Measurements from ENCODE around the gene TBC1D32. TPM values are rescaled to one million over a fixed set of nuclear protein-coding genes. Genes with fewer than 3 reads are reported as not detected.

Gene TBC1D32
- total RNA-seq, 1 donor from 2014 or later: 13.4 TPM

DNA sequence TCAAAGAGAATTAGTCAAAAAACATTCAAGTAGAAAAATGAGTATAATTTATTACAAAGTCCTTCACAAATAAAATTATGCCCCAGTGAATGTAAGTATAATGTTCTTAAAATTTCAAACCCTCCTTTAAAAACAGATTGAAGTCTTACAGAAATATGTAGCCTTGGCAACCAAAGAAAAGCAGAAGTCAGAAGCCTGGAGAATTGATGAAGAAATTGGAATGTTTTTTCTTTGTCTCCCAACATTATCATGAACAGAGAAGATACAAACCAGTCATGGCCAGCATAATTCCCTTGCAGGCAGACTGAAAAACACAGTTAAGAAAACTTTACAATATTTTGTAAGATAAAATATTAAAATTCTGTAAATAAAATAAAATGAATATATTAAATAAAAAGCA is 221.9 kb downstream of the TBC1D32 start:
- H3K36me3 Mint-ChIP-seq (ENCODE audit: unreplicated experiment): peaks cover 3% of the 10 kb centered on the region
- H3K9me3 Mint-ChIP-seq (ENCODE audit: unreplicated experiment): no peaks in the 10 kb centered on the region
- no peaks in the 10 kb centered on the region for H3K27me3 Mint-ChIP-seq (ENCODE audit: unreplicated experiment)
- H3K27ac Mint-ChIP-seq (ENCODE audit: unreplicated experiment): no peak overlapping the region
- DNase-seq (ENCODE audit: extremely low spot score, unreplicated experiment): no peak
- H3K4me1 Mint-ChIP-seq (ENCODE audit: unreplicated experiment): no peaks in the 10 kb centered on the region
- H3K4me3 Mint-ChIP-seq (ENCODE audit: unreplicated experiment): no peak overlapping the region
- TF ChIP-seq, protein P1, sequence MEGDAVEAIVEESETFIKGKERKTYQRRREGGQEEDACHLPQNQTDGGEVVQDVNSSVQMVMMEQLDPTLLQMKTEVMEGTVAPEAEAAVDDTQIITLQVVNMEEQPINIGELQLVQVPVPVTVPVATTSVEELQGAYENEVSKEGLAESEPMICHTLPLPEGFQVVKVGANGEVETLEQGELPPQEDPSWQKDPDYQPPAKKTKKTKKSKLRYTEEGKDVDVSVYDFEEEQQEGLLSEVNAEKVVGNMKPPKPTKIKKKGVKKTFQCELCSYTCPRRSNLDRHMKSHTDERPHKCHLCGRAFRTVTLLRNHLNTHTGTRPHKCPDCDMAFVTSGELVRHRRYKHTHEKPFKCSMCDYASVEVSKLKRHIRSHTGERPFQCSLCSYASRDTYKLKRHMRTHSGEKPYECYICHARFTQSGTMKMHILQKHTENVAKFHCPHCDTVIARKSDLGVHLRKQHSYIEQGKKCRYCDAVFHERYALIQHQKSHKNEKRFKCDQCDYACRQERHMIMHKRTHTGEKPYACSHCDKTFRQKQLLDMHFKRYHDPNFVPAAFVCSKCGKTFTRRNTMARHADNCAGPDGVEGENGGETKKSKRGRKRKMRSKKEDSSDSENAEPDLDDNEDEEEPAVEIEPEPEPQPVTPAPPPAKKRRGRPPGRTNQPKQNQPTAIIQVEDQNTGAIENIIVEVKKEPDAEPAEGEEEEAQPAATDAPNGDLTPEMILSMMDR (IDR thresholded peaks at IDR 0.05): no peak

DNA sequence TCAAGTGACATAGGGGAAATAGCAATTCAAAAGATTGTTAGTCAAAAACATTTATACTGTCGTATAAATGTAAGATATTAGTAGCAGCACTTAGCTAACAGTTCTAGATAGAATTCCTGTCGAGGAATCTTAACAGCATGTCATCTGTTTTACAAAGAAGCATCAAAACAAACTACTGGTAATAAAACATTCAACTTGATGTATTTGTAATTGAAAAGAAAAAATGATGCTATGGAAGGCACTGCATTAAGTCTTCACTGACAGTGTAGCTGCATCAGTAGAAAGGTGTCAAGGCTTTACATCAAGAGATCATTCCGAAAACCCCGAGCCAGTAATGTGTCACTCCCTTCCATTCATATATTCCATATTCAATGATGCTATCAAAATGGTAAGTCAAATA is 223.5 kb downstream of the TBC1D32 start:
- TF ChIP-seq, protein P1 (IDR thresholded peaks at IDR 0.05): no peak
- H3K27ac Mint-ChIP-seq (ENCODE audit: unreplicated experiment): no peak overlapping the region
- no peaks in the 10 kb centered on the region for H3K9me3 Mint-ChIP-seq (ENCODE audit: unreplicated experiment)
- H3K4me3 Mint-ChIP-seq (ENCODE audit: unreplicated experiment): no peak overlapping the region
- no peaks in the 10 kb centered on the region for H3K27me3 Mint-ChIP-seq (ENCODE audit: unreplicated experiment)
- peaks cover 3% of the 10 kb centered on the region for H3K36me3 Mint-ChIP-seq (ENCODE audit: unreplicated experiment)
- no peak for DNase-seq (ENCODE audit: extremely low spot score, unreplicated experiment)
- no peaks in the 10 kb centered on the region for H3K4me1 Mint-ChIP-seq (ENCODE audit: unreplicated experiment)

DNA sequence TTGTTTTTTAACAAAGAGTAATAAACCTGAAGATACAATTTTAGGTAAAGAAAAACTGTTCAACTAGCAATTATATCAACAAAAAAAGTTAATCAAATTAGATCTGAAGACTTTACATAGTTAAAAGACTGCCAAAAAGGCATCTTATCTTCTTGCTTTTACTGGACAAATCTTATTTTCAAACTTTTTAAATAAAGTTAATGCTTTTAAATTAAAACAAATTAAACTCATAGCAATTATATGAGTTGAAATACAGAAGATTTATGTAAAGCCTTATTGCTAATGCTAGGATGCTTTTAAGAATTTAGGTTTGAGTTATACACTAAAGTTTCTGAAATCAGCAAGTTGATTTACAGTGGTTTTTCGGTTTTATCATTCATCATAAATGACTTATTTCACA is 227.3 kb downstream of the TBC1D32 start:
- H3K27ac Mint-ChIP-seq (ENCODE audit: unreplicated experiment): no peak overlapping the region
- TF ChIP-seq, protein P1 (IDR thresholded peaks at IDR 0.05): no peak
- no peaks in the 10 kb centered on the region for H3K9me3 Mint-ChIP-seq (ENCODE audit: unreplicated experiment)
- H3K4me3 Mint-ChIP-seq (ENCODE audit: unreplicated experiment): no peak overlapping the region
- no peaks in the 10 kb centered on the region for H3K27me3 Mint-ChIP-seq (ENCODE audit: unreplicated experiment)
- peaks cover 9% of the 10 kb centered on the region for H3K36me3 Mint-ChIP-seq (ENCODE audit: unreplicated experiment)
- no peaks in the 10 kb centered on the region for H3K4me1 Mint-ChIP-seq (ENCODE audit: unreplicated experiment)
- DNase-seq (ENCODE audit: extremely low spot score, unreplicated experiment): no peak

DNA sequence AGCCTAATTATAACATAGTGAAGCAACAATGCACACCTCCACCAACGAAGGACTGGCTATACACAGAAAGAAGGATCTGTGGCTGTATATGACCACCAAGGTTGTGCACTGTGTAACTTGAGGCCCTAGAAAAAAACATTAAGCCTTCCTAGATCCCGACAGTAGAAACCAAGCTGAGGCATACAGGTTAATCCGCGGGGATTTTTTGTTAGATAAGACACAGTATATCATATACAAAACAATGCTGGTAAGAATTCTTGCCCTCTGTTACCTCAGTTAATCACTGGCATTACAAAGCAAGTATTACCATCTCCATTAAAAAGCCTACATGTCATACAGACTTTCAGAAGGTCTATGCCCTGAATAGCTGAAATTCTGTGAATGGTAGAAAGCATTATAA is 228.8 kb downstream of the TBC1D32 start:
- TF ChIP-seq, protein P1 (IDR thresholded peaks at IDR 0.05): no peak
- Mint-ChIP-seq H3K27me3 (ENCODE audit: unreplicated experiment) (no peaks in the 10 kb centered on the region), H3K4me3 (ENCODE audit: unreplicated experiment) (no peak overlapping the region), H3K27ac (ENCODE audit: unreplicated experiment) (no peak overlapping the region), H3K9me3 (ENCODE audit: unreplicated experiment) (no peaks in the 10 kb centered on the region), H3K4me1 (ENCODE audit: unreplicated experiment) (no peaks in the 10 kb centered on the region), H3K36me3 (ENCODE audit: unreplicated experiment) (peaks cover 11% of the 10 kb centered on the region)
- DNase-seq (ENCODE audit: extremely low spot score, unreplicated experiment): no peak

DNA sequence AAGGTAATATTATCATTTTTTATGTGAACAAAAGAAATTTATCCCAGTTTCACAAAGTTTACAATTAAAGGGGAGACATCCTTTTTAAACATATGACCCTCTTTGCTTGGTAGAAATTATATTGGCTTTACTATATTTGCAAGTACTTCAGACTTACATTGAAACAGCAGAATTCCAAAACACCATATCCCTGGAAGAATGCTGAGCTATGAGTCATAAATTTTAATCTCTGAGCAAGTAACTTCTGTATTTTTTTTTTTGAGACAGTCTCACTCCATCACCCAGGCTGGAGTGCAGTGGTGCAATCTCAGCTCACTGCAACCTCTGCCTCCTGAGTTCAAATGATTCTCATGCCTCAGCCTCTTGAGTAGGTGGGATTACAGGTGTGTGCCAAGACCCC is 240.4 kb downstream of the TBC1D32 start:
- Mint-ChIP-seq H3K4me3 (ENCODE audit: unreplicated experiment) (no peak overlapping the region), H3K4me1 (ENCODE audit: unreplicated experiment) (no peaks in the 10 kb centered on the region), H3K36me3 (ENCODE audit: unreplicated experiment) (peaks cover 10% of the 10 kb centered on the region), H3K27me3 (ENCODE audit: unreplicated experiment) (no peaks in the 10 kb centered on the region), H3K27ac (ENCODE audit: unreplicated experiment) (no peak overlapping the region), H3K9me3 (ENCODE audit: unreplicated experiment) (no peaks in the 10 kb centered on the region)
- DNase-seq (ENCODE audit: extremely low spot score, unreplicated experiment): no peak
- TF ChIP-seq, protein P1 (IDR thresholded peaks at IDR 0.05): no peak
